Ectodermal cell (in vitro differentiated cells): ENCODE data around the gene STEAP1.
"Not testable (repeated sequence)": the region's sequence is repeated elsewhere in the genome, so short reads cannot be mapped to it uniquely, and the experiment has no call there.

Experiments used
- H3K27ac ChIP-seq: 2 replicates; pipeline ENCODE4 v1.7.0; 2013; ENCODE audit warnings: mild to moderate bottlenecking, low read depth, low read length; ENCODE audit not compliant: insufficient read depth, poor library complexity, severe bottlenecking
- H3K27me3 ChIP-seq: 2 replicates; pipeline ENCODE4 v1.7.0; 2013; ENCODE audit warnings: mild to moderate bottlenecking, low read length; ENCODE audit not compliant: insufficient read depth, control insufficient read depth, poor library complexity, severe bottlenecking
- H3K36me3 ChIP-seq: one replicate; pipeline ENCODE4 v1.7.0; 2013; ENCODE audit warnings: low read length; ENCODE audit not compliant: control insufficient read depth, insufficient read depth
- H3K4me1 ChIP-seq: one replicate; pipeline ENCODE4 v1.7.0; 2013; ENCODE audit warnings: low read length; ENCODE audit not compliant: control insufficient read depth, insufficient read depth
- H3K4me3 ChIP-seq: 2 replicates; pipeline ENCODE4 v1.7.0; 2013; ENCODE audit warnings: low read depth, low read length, control low read depth; ENCODE audit not compliant: insufficient read depth
- H3K9me3 ChIP-seq: 2 replicates; pipeline ENCODE4 v1.7.0; 2013; ENCODE audit warnings: mild to moderate bottlenecking, low read length, moderate library complexity; ENCODE audit not compliant: control insufficient read depth
- WGBS, 2 experiments: methylation state at CpG; one replicate each; pipeline ENCODE4 v1.1.7; 2013; ENCODE audit warnings: missing lambda C conversion rate in 2 of 2; 5-methylcytosine and 5-hydroxymethylcytosine counted together

Gene STEAP1

DNA sequence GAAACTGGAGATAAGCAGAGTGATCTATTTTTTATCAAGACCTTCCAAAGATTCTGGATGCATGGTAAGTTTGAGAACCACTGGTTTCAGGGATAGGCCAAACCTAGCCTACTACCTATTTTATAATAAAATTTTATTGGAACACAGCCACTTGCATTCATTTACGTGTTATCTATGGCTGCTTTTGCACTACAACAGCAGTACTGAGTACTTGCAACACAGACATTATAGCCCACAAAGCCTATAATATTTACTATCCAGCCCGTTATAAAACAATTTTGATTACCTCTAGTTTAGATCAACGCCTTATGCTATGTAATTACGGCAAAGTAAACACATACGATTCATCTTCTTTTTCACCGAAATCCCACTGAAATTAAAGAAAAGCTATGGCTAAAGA lies 18.4 kb downstream of the STEAP1 start:
- Histone ChIP-seq H3K4me1 (no peaks in the 10 kb centered on the region), H3K36me3 (no peaks in the 10 kb centered on the region), H3K9me3 (no peaks in the 10 kb centered on the region), H3K27me3 (no peaks in the 10 kb centered on the region), H3K4me3 (no peak overlapping the region), H3K27ac (no peak overlapping the region)
- 93 to 95% methylated on average over 6 of the region's 6 CpGs for WGBS, 2 experiments

DNA sequence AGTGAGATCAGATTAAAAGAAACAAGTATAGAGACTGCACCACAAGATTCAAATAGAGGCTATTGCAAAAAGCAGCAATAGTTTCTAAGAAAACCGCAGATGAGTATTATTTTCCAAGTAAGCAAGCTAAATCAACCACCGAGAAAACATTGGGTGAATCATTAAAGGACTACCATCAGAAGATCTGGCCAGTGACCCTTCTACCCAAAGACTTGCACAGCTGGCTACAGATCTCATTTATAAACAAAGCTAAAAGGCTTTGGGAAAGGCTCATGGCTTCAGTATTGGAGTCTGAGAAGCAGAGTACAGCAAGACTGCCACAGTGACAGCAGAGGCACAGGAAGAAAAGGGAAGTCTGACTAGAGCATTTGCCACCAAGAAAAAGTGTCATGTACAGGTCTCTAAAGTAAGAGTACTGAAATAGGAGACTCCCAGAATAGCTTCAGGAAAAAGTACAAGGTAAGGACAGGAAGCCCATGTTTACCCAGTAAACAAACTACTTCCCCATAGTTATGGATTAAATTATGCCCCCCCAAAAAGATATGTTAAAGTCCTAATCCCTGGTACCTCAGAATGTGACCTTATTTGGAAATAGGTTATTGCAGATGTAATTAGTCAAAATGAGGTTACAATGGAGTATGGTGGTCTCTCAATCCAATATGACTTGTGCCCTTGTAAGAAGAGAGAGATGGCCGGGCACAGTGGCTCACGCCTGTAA lies 19.0 kb downstream of the STEAP1 start:
- Histone ChIP-seq H3K9me3 (no peaks in the 10 kb centered on the region), H3K36me3 (no peaks in the 10 kb centered on the region), H3K27me3 (no peaks in the 10 kb centered on the region), H3K4me1 (no peaks in the 10 kb centered on the region), H3K4me3 (no peak overlapping the region), H3K27ac (no peak overlapping the region)
- 92 to 96% methylated on average over 4 of the region's 4 CpGs for WGBS, 2 experiments

DNA sequence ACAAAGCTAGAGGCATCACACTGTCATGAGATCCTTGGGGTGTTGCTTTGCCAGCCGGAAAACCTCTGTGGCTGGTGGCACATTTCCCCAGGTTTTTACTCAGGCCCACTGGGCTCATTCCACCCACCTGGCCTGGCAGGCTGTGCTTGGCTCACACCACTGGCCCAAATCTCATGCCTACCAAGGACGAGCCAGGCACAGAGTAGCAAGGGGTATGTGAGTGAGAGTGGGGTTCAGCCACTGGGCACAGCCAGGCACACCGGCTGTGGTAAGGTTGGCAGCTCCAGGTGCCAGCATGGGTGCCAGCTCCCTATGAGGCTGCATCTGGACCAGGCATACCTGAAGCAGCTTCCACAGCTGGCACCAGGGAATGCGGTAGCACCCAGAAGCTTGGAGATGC lies 21.4 kb downstream of the STEAP1 start:
- Histone ChIP-seq H3K9me3 (no peaks in the 10 kb centered on the region), H3K27me3 (no peaks in the 10 kb centered on the region), H3K4me3 (no peak overlapping the region), H3K4me1 (no peaks in the 10 kb centered on the region), H3K27ac (no peak overlapping the region), H3K36me3 (no peaks in the 10 kb centered on the region)
- 91 to 94% methylated on average over 4 of the region's 4 CpGs for WGBS, 2 experiments

DNA sequence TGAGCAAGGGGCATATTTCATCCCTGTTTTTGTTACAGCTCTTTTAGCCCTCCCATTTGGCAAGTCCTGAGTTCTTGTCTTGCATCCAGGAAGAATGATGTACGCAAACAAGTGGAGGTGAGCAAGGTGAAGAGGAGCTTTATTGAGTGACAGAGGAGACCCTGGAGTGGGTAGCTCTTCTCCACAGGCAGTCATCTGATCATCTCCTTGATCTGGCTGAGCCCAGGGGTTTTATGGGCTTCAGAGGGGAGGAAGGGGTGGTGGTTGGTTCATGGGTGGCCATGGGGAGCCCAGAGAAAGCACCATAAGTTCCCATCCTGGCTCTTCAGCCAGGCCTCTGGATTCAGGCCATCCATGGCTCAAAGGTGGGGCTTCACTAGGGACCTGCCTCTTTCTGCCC lies 21.9 kb downstream of the STEAP1 start:
- 83 to 98% methylated on average over 1 of the region's 1 CpG for WGBS, 2 experiments
- no peaks in the 10 kb centered on the region for H3K36me3 ChIP-seq
- H3K27me3 ChIP-seq: no peaks in the 10 kb centered on the region
- no peak overlapping the region for H3K27ac ChIP-seq
- H3K4me1 ChIP-seq: no peaks in the 10 kb centered on the region
- H3K9me3 ChIP-seq: no peaks in the 10 kb centered on the region
- H3K4me3 ChIP-seq: no peak overlapping the region

DNA sequence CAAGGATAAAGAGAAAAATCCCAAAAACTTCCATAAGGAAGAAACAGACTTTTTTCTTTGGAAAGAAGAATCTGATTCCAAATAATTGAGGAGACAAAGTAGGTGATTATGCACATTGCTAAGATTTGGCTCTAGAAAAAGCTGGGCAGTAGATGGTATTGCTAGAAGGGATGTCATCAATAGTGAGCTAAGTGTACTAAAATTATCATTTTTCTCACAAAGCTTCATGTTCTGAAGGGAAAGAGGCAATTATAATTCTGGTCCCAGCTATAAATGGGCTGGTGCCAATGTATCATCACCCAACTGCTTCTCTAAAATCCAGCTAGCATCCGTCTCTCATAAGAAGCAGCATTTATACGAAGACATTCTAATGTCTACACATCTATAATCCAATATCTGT lies 23.9 kb downstream of the STEAP1 start:
- Histone ChIP-seq H3K36me3 (no peaks in the 10 kb centered on the region), H3K4me3 (no peak overlapping the region), H3K27ac (no peak overlapping the region), H3K4me1 (no peaks in the 10 kb centered on the region), H3K9me3 (no peaks in the 10 kb centered on the region), H3K27me3 (no peaks in the 10 kb centered on the region)
- 89 to 100% methylated on average over 1 to 2 of the region's 2 CpGs for WGBS, 2 experiments

DNA sequence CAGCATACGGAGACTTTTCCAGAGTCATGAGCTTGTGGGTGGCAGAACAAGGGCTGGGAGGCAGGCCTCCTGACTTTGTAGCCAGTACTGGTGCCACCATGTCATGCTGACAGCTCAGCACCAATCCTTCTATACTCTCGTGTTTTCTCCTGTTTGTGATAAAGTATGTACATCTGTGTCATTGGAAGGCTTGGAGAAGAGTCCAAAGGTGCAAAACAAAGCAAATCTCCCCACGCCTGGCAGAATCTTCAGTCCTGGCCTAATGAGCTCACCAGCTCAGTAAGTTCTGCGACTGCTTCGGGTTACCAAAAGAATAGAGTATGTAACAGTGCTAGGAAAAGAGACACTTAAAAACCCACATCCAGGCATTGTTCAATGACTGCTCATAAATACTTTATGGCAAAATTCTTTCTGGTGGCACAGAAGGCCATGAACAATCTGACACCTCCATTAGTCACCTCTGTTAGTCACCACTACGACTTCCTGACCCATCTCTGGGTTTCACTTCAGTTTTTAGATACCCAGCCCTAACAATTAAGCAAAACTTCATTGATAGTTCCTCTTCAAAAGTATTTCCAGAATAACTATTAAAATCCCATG lies 24.5 kb downstream of the STEAP1 start:
- H3K27ac ChIP-seq: no peak overlapping the region
- no peaks in the 10 kb centered on the region for H3K36me3 ChIP-seq
- no peaks in the 10 kb centered on the region for H3K4me1 ChIP-seq
- 93 to 95% methylated on average over 6 of the region's 6 CpGs for WGBS, 2 experiments
- H3K27me3 ChIP-seq: no peaks in the 10 kb centered on the region
- no peaks in the 10 kb centered on the region for H3K9me3 ChIP-seq
- no peak overlapping the region for H3K4me3 ChIP-seq

DNA sequence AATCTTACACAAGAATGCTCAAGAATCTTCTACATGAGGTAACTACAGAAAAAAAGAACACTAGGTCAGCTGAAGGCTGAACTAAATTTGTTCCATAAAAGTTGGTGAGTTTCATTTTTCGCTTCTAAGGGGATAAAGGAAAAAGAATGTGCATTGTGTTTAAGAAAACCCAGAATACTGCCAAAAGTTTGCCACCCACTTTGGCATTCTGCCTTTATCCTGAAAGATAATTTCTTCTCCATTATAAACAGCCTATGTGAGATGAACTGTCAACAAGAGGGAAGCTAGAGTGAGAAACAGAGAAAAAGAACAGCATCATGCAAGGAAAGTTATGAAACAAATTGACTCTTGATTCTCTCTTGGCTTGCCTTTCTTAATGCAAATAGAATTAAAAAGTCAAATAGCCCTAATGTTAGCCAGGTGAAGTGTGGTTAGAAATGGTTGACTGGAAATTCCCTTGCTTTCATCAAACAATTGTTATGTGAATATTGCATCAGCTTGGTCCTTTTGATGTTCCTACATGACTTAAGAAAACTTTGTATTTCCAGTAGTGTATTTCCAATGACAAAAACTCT lies 25.8 kb downstream of the STEAP1 start:
- no peak overlapping the region for H3K4me3 ChIP-seq
- no peaks in the 10 kb centered on the region for H3K27me3 ChIP-seq
- 73 to 89% methylated on average over 1 of the region's 1 CpG for WGBS, 2 experiments
- H3K9me3 ChIP-seq: no peaks in the 10 kb centered on the region
- H3K36me3 ChIP-seq: no peaks in the 10 kb centered on the region
- no peaks in the 10 kb centered on the region for H3K4me1 ChIP-seq
- no peak overlapping the region for H3K27ac ChIP-seq

DNA sequence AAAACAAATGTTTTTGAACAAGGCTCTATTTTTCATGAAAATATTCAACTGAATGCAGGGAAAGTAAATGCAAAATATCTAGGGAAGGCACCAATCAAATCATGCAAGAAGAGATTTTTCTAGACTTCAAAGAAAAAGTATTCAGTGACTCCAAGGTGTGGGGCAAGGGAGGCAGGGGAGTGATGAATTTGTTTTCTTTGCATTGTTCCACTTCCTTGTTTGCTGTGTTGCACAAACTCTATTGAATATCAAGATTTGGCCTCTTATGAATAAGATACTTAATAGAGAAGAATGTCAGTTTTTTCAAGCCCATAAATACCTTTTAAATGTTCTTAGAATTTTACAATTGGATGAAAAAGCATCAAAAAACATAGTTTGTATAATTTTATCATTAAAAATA lies 26.4 kb downstream of the STEAP1 start:
- H3K9me3 ChIP-seq: no peaks in the 10 kb centered on the region
- H3K36me3 ChIP-seq: no peaks in the 10 kb centered on the region
- no peaks in the 10 kb centered on the region for H3K4me1 ChIP-seq
- no peak overlapping the region for H3K4me3 ChIP-seq
- no peak overlapping the region for H3K27ac ChIP-seq
- H3K27me3 ChIP-seq: no peaks in the 10 kb centered on the region

DNA sequence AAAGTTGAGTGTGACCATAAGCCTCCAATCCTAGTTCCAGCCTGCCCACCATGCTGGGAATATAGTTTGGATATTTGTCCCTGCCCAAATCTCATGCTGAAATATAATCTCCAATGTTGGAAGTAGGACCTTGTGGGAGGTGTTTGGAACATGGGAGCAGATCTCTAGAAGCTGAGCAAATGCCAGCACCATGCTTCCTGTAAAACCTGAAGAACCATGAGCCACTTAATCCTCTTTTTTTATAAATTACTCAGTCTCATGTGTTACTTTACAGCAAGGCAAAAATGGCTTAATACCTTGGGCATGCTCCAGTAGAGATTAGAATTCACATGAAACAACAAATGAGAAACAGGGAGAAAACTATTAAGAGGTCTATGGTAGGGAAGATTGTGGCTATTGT lies 27.2 kb downstream of the STEAP1 start:
- Histone ChIP-seq H3K27me3 (no peaks in the 10 kb centered on the region), H3K4me3 (no peak overlapping the region)

DNA sequence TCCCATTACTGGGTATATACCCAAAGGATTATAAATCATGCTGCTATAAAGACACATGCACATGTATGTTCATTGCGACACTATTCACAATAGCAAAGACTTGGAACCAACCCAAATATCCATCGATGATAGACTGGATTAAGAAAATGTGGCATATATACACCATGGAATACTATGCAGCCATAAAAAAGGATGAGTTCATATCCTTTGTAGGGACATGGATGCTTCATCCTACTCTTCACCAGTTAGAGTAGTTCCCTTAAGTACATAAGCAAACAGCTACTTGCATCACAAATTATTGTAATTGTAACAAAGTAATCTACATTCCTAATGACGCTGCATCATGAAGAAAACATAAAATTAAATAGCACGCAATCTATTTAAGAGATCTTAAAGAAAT lies 32.0 kb downstream of the STEAP1 start:
- H3K27ac ChIP-seq, H3K27me3 ChIP-seq, H3K4me1 ChIP-seq, H3K36me3 ChIP-seq, H3K4me3 ChIP-seq, H3K9me3 ChIP-seq: not testable (repeated sequence)
- WGBS, 2 experiments: 95% methylated on average over 3 of the region's 4 CpGs; no CpG with 5 or more reads in 1 of the 2 experiments

More for the DNA sequence above, 27.2 kb downstream of the STEAP1 start:
- H3K36me3 ChIP-seq: no peaks in the 10 kb centered on the region
- peaks cover 2% of the 10 kb centered on the region for H3K9me3 ChIP-seq
- no peak overlapping the region for H3K27ac ChIP-seq
- H3K4me1 ChIP-seq: no peaks in the 10 kb centered on the region
